Stimulated activated naive B cell treated with anti-CD40 and anti-IgM and Interleukin-4, amounts not matched to agents 10 μg/mL and 1 μg/mL and 100 μg/mL, for 72 hours (primary cell): ENCODE data around the gene KCTD19.
"Not testable (repeated sequence)": the region's sequence is repeated elsewhere in the genome, so short reads cannot be mapped to it uniquely, and the experiment has no call there.

ENCODE experiments used
- ATAC-seq, 2 donors: fragments of 150-1000 bp; cut with Tn5 transposase; replicated peaks; 2 replicates each; pipeline ENCODE4 v1.10.0; 2021; ENCODE audit warnings: moderate library complexity in 1 of 2
- DNase-seq: peaks from one replicate; pipeline ENCODE4 v3.0.0; 2021
- H3K27ac Mint-ChIP-seq: one replicate; pipeline ENCODE4 v1.8.0; 2022; ENCODE audit warnings: mild to moderate bottlenecking, mixed read lengths
- H3K27me3 Mint-ChIP-seq, 2 donors: one replicate each; pipeline ENCODE4 v1.8.0; 2022; ENCODE audit warnings: mixed read lengths in 2 of 2
- H3K36me3 Mint-ChIP-seq, 2 donors: one replicate each; pipeline ENCODE4 v1.8.0; 2022; ENCODE audit warnings: mixed read lengths in 2 of 2, mild to moderate bottlenecking in 1 of 2
- H3K4me1 Mint-ChIP-seq, 2 donors: one replicate each; pipeline ENCODE4 v1.8.0; 2022; ENCODE audit warnings: mixed read lengths in 2 of 2, mild to moderate bottlenecking in 1 of 2
- H3K4me3 Mint-ChIP-seq, 2 donors: one replicate each; pipeline ENCODE4 v1.8.0; 2022; ENCODE audit warnings: mild to moderate bottlenecking in 2 of 2, mixed read lengths in 2 of 2, moderate library complexity in 1 of 2
- H3K9me3 Mint-ChIP-seq, 2 donors: one replicate each; pipeline ENCODE4 v1.8.0; 2022; ENCODE audit warnings: mixed read lengths in 2 of 2, mild to moderate bottlenecking in 1 of 2

Gene KCTD19

GRCh38 chr16:67326472-67327309 is at the start of gene KCTD19, which contains the start of gene LRRC36:
KCTD19 (minus strand) TSS chr16:67326741; CDS start chr16:67326707, 34 bp downstream.
LRRC36 (plus strand) TSS chr16:67326815; CDS start chr16:67326863, 48 bp downstream.
- Mint-ChIP-seq H3K9me3 (peaks cover 0 to 4% of the 10 kb centered on the region in 2 donors), H3K4me1 (peaks cover 24 to 47% of the 10 kb centered on the region in 2 donors), H3K27me3 (peaks cover 6 to 7% of the 10 kb centered on the region in 2 donors), H3K4me3 (peak within 1 kb of the TSS; percentile 80), H3K27ac (peak within 1 kb of the TSS; percentile 59), H3K36me3 (no peaks in the 10 kb centered on the region)
- DNase-seq = peak; percentile 35
- peak; percentile 33 to 45 for ATAC-seq

GRCh38 chr16:67376012-67376411 is 49.5 kb upstream of the KCTD19 start:
- ATAC-seq, H3K4me1 Mint-ChIP-seq: not testable (repeated sequence)

GRCh38 chr16:67372664-67373063 is 46.1 kb upstream of the KCTD19 start:
- H3K27ac Mint-ChIP-seq = no peak overlapping the region
- no peaks in the 10 kb centered on the region for H3K9me3 Mint-ChIP-seq
- H3K36me3 Mint-ChIP-seq = no peaks in the 10 kb centered on the region
- no peak overlapping the region for H3K4me3 Mint-ChIP-seq
- peaks cover 0 to 12% of the 10 kb centered on the region in 2 donors for H3K27me3 Mint-ChIP-seq
- no peaks in the 10 kb centered on the region for H3K4me1 Mint-ChIP-seq
- no peak for ATAC-seq
- no peak for DNase-seq

More at GRCh38 chr16:67376012-67376411, 49.5 kb upstream of the KCTD19 start:
- H3K27ac Mint-ChIP-seq, H3K9me3 Mint-ChIP-seq, DNase-seq, H3K36me3 Mint-ChIP-seq, H3K4me3 Mint-ChIP-seq: not testable (repeated sequence)
- H3K27me3 Mint-ChIP-seq = peaks cover 0 to 15% of the 10 kb centered on the region in 2 donors

- DNase-seq = no peak
Observed at GRCh38 chr16:67370661-67371060, 44.1 kb upstream of the KCTD19 start.

GRCh38 chr16:67364600-67365235 is 38.2 kb upstream of the KCTD19 start:
- H3K36me3 Mint-ChIP-seq = no peaks in the 10 kb centered on the region
- peaks cover 8 to 11% of the 10 kb centered on the region in 2 donors for H3K4me1 Mint-ChIP-seq
- no peaks in the 10 kb centered on the region for H3K27me3 Mint-ChIP-seq
- ATAC-seq (peak; percentile 41 to 52), DNase-seq (no peak)
- H3K4me3 Mint-ChIP-seq = peak overlapping the region in 1 of 2 donors; percentile 35
- no peak overlapping the region for H3K27ac Mint-ChIP-seq
- no peaks in the 10 kb centered on the region for H3K9me3 Mint-ChIP-seq

More at GRCh38 chr16:67370661-67371060, 44.1 kb upstream of the KCTD19 start:
- Mint-ChIP-seq H3K4me3 (no peak overlapping the region), H3K9me3 (no peaks in the 10 kb centered on the region), H3K27me3 (no peaks in the 10 kb centered on the region), H3K4me1 (peaks cover 0 to 2% of the 10 kb centered on the region in 2 donors), H3K27ac (no peak overlapping the region), H3K36me3 (no peaks in the 10 kb centered on the region)
- no peak for ATAC-seq

GRCh38 chr16:67361038-67361437 is 34.5 kb upstream of the KCTD19 start:
- Mint-ChIP-seq H3K4me1 (peaks cover 8 to 11% of the 10 kb centered on the region in 2 donors), H3K4me3 (no peak overlapping the region), H3K9me3 (no peaks in the 10 kb centered on the region), H3K27me3 (peaks cover 0 to 5% of the 10 kb centered on the region in 2 donors), H3K36me3 (no peaks in the 10 kb centered on the region), H3K27ac (no peak overlapping the region)
- ATAC-seq (no peak), DNase-seq (no peak)

- not testable (repeated sequence) for DNase-seq, H3K27me3 Mint-ChIP-seq, H3K9me3 Mint-ChIP-seq, H3K4me3 Mint-ChIP-seq, H3K27ac Mint-ChIP-seq, H3K4me1 Mint-ChIP-seq, H3K36me3 Mint-ChIP-seq, ATAC-seq
Observed at GRCh38 chr16:67359540-67360269, 33.2 kb upstream of the KCTD19 start.

- ATAC-seq (no peak), DNase-seq (no peak)
- Mint-ChIP-seq H3K36me3 (no peaks in the 10 kb centered on the region), H3K9me3 (no peaks in the 10 kb centered on the region), H3K4me1 (no peaks in the 10 kb centered on the region), H3K27ac (no peak overlapping the region), H3K4me3 (no peak overlapping the region), H3K27me3 (peaks cover 0 to 9% of the 10 kb centered on the region in 2 donors)
Observed at GRCh38 chr16:67357561-67357960, 31.0 kb upstream of the KCTD19 start.

- DNase-seq (no peak), ATAC-seq (no peak)
- Mint-ChIP-seq H3K4me3 (no peak overlapping the region), H3K9me3 (no peaks in the 10 kb centered on the region), H3K27me3 (peaks cover 0 to 9% of the 10 kb centered on the region in 2 donors), H3K36me3 (no peaks in the 10 kb centered on the region), H3K27ac (no peak overlapping the region), H3K4me1 (no peaks in the 10 kb centered on the region)
Observed at GRCh38 chr16:67356396-67356795, 29.9 kb upstream of the KCTD19 start.

GRCh38 chr16:67352463-67352862 is 25.9 kb upstream of the KCTD19 start:
- ATAC-seq, H3K27me3 Mint-ChIP-seq, H3K9me3 Mint-ChIP-seq, H3K4me1 Mint-ChIP-seq, H3K4me3 Mint-ChIP-seq, DNase-seq, H3K27ac Mint-ChIP-seq, H3K36me3 Mint-ChIP-seq: not testable (repeated sequence)

- Mint-ChIP-seq H3K27ac (no peak overlapping the region), H3K9me3 (no peaks in the 10 kb centered on the region), H3K4me1 (no peaks in the 10 kb centered on the region), H3K4me3 (no peak overlapping the region), H3K36me3 (no peaks in the 10 kb centered on the region), H3K27me3 (no peaks in the 10 kb centered on the region)
- DNase-seq (no peak), ATAC-seq (no peak)
Observed at GRCh38 chr16:67350324-67350723, 23.8 kb upstream of the KCTD19 start.

GRCh38 chr16:67349172-67349571 is 22.6 kb upstream of the KCTD19 start:
- peak in 1 of 2 donors; percentile 73 for ATAC-seq
- Mint-ChIP-seq H3K36me3 (no peaks in the 10 kb centered on the region), H3K27ac (no peak overlapping the region), H3K9me3 (no peaks in the 10 kb centered on the region), H3K4me1 (no peaks in the 10 kb centered on the region), H3K27me3 (no peaks in the 10 kb centered on the region), H3K4me3 (no peak overlapping the region)
- DNase-seq = no peak

- no peaks in the 10 kb centered on the region for H3K27me3 Mint-ChIP-seq
- no peaks in the 10 kb centered on the region for H3K36me3 Mint-ChIP-seq
- H3K4me1 Mint-ChIP-seq = no peaks in the 10 kb centered on the region
- DNase-seq (no peak), ATAC-seq (no peak)
- no peak overlapping the region for H3K27ac Mint-ChIP-seq
- no peak overlapping the region for H3K4me3 Mint-ChIP-seq
- no peaks in the 10 kb centered on the region for H3K9me3 Mint-ChIP-seq
Observed at GRCh38 chr16:67346341-67346740, 19.8 kb upstream of the KCTD19 start.

- Mint-ChIP-seq H3K27me3 (no peaks in the 10 kb centered on the region), H3K9me3 (no peaks in the 10 kb centered on the region)
Observed at GRCh38 chr16:67345401-67345800, 18.9 kb upstream of the KCTD19 start.

More at GRCh38 chr16:67345401-67345800, 18.9 kb upstream of the KCTD19 start:
- Mint-ChIP-seq H3K4me1 (no peaks in the 10 kb centered on the region), H3K4me3 (no peak overlapping the region), H3K27ac (no peak overlapping the region), H3K36me3 (no peaks in the 10 kb centered on the region)
- DNase-seq (no peak), ATAC-seq (no peak)
